ENCODE results near the gene BCAS1.

The BCAS1 gene

GRCh38 chr20:53996584-53997486, 73.6 kb downstream of the BCAS1 start:
- TF ChIP-seq CTCF (IDR thresholded peaks at IDR 0.05; ENCODE audit: low read depth, low read length, missing control alignments) = no peak
- H3K4me3 ChIP-seq (replicated peaks; ENCODE audit: low read depth, low read length) = no peak overlapping the region
- no peak for DNase-seq (ENCODE audit: extremely low read depth, low read depth)

DNA sequence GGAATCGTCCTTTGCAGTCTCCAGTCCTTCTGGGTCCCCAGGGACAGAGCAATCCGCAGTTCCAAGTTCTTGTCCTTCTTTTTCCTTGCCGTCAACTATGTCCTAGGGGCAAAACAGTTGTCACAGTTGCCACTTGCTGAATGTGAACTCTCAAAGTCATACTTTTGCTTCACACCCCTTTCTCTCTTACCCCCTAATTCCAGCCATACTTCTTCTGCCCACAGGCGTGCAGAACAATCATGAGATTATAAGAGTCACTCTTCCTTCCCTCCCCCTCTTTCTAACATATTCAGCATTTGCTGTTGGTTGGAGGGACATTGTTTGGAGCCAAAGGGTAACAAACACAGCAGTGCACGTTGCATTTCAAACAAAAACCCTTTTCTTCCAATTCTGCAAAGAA, 74.4 kb downstream of the BCAS1 start:
- DNase-seq (ENCODE audit: extremely low read depth, low read depth) = no peak
- H3K4me3 ChIP-seq (replicated peaks; ENCODE audit: low read depth, low read length) = no peak overlapping the region
- no peak for TF ChIP-seq CTCF (IDR thresholded peaks at IDR 0.05; ENCODE audit: low read depth, low read length, missing control alignments)

DNA sequence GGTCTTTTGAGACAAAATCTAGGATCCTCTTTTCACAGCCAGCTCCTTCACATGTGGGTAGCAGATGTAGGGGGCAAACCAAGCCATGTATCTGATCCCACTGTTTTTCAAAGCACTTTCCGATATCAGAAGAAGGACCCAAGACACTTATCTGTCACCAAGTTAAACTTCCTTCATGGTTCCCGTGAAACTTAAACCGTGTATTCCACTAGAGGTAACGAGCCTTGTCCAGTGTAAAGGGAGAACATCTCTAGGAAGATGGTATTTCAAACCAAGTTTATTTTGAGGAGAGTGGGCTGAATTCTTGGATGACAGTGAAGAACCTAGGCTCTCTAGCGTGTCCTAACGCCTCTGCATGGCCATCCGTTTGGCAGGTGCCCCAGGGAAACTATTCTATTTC, 76.3 kb downstream of the BCAS1 start:
- no peak overlapping the region for H3K4me3 ChIP-seq (replicated peaks; ENCODE audit: low read depth, low read length)
- TF ChIP-seq CTCF (IDR thresholded peaks at IDR 0.05; ENCODE audit: low read depth, low read length, missing control alignments) = no peak
- no peak for DNase-seq (ENCODE audit: extremely low read depth, low read depth)

DNA sequence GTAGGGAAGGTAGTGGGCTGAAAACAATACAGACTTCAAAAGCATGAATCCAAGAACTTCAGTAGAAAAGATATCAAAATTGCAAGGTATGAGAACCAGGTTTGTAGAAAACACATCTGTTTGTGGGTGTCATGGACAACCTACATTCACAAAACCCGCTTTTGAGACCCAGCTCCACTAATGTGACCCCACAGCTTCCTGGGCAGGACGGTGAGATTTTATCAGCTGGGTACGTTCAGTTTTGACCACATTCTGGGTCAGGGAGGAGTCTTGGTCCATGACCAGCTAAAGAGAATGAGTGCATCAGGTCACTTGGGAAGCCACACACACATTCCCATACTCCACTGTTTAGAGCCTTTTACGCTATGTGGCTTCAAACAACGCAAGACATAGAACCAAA, 77.1 kb downstream of the BCAS1 start:
- DNase-seq (ENCODE audit: extremely low read depth, low read depth) = no peak
- TF ChIP-seq CTCF (IDR thresholded peaks at IDR 0.05; ENCODE audit: low read depth, low read length, missing control alignments) = no peak
- H3K4me3 ChIP-seq (replicated peaks; ENCODE audit: low read depth, low read length) = no peak overlapping the region

DNA sequence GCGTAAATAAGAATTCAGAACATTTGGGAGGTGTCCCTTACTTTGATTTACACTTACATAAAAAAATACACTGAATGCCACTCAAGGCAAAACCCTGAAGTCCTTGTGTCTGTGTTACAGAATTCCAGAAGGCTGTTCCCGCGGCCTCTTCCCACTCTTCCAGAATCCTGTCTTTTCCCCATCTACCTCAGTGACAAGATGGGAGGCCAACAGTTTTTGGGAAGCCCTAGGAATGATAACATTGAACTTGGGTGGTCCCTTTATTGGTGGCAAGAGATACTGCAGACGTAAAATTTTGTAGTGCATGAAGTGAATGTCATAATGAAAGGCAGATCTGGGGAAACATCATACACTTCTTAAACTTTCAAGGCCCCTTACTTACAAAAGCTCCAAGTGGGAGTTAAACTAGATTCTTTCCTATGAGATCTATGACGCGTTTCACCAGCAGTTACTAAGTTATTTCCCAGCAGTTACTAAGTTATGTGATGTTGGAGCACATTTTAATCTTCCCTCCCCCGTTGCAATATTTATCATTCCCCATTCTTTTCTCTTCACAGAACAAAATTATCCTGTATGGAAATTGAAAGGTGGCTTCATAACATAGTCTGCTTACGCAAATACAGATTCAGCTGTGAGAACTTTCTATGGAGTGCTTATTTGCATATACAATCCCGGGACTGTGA, 79.5 kb downstream of the BCAS1 start:
- no peak for DNase-seq (ENCODE audit: extremely low read depth, low read depth)
- TF ChIP-seq CTCF (IDR thresholded peaks at IDR 0.05; ENCODE audit: low read depth, low read length, missing control alignments) = no peak
- H3K4me3 ChIP-seq (replicated peaks; ENCODE audit: low read depth, low read length) = no peak overlapping the region

GRCh38 chr20:53990003-53990402, 80.4 kb downstream of the BCAS1 start:
- no peak for TF ChIP-seq CTCF (IDR thresholded peaks at IDR 0.05; ENCODE audit: low read depth, low read length, missing control alignments)
- no peak for DNase-seq (ENCODE audit: extremely low read depth, low read depth)
- H3K4me3 ChIP-seq (replicated peaks; ENCODE audit: low read depth, low read length) = no peak overlapping the region

All from HFF-Myc (cell line).